H9 (cell line): ENCODE results near the gene TPBGL. TPM values are rescaled to one million over a fixed set of nuclear protein-coding genes. Genes with fewer than 3 reads are reported as not detected.

ENCODE experiments used
- DNase-seq: peaks from one replicate; pipeline ENCODE4 v3.0.0-alpha.2; 2017
- H2AFZ ChIP-seq: one replicate; pipeline ENCODE4 v1.6.1; 2013; ENCODE audit warnings: mild to moderate bottlenecking, low read length, control low read depth, moderate library complexity
- H2AK5ac ChIP-seq: 2 replicates; pipeline ENCODE4 v1.6.1; 2013; ENCODE audit warnings: low read length, control low read depth, mixed read lengths; ENCODE audit not compliant: insufficient read length
- H2BK120ac ChIP-seq: one replicate; pipeline ENCODE4 v1.6.1; 2013; ENCODE audit warnings: low read depth, mild to moderate bottlenecking, low read length, control low read depth, inconsistent platforms; ENCODE audit not compliant: poor library complexity, severe bottlenecking
- H2BK12ac ChIP-seq: 2 replicates; pipeline ENCODE4 v1.6.1; 2013; ENCODE audit warnings: low read length, control low read depth, mixed read lengths, low read depth; ENCODE audit not compliant: insufficient read length
- H2BK15ac ChIP-seq: 2 replicates; pipeline ENCODE4 v1.6.1; 2013; ENCODE audit warnings: low read depth, low read length, control low read depth
- H2BK20ac ChIP-seq: one replicate; pipeline ENCODE4 v1.6.1; 2013; ENCODE audit warnings: low read depth, mild to moderate bottlenecking, low read length, control low read depth, inconsistent platforms; ENCODE audit not compliant: poor library complexity, severe bottlenecking
- H2BK5ac ChIP-seq: 2 replicates; pipeline ENCODE4 v1.6.1; 2013; ENCODE audit warnings: low read length, control low read depth, mixed read lengths; ENCODE audit not compliant: insufficient read length
- H3K14ac ChIP-seq: 2 replicates; pipeline ENCODE4 v1.6.1; 2013; ENCODE audit warnings: low read length, control low read depth; ENCODE audit not compliant: insufficient read depth
- H3K18ac ChIP-seq: 2 replicates; pipeline ENCODE4 v1.6.1; 2013; ENCODE audit warnings: low read depth, mild to moderate bottlenecking, mixed read lengths, low read length, control low read depth; ENCODE audit not compliant: insufficient read length
- H3K23ac ChIP-seq: 2 replicates; pipeline ENCODE4 v1.6.1; 2013; ENCODE audit warnings: low read length, control low read depth, mixed read lengths, low read depth; ENCODE audit not compliant: insufficient read length
- H3K23me2 ChIP-seq: 2 replicates; pipeline ENCODE4 v1.6.1; 2013; ENCODE audit warnings: low read depth, mild to moderate bottlenecking, mixed read lengths, low read length, control low read depth; ENCODE audit not compliant: insufficient read length, poor library complexity, severe bottlenecking
- H3K27ac ChIP-seq: 2 replicates; pipeline ENCODE4 v1.5.1; 2013; ENCODE audit warnings: low read length, control low read depth, mixed read lengths, low read depth; ENCODE audit not compliant: insufficient read length
- H3K27me3 ChIP-seq: 2 replicates; pipeline ENCODE4 v1.6.1; 2013; ENCODE audit warnings: low read length, control low read depth, inconsistent platforms; ENCODE audit not compliant: insufficient read depth
- H3K4ac ChIP-seq: 2 replicates; pipeline ENCODE4 v1.6.1; 2013; ENCODE audit warnings: low read depth, mild to moderate bottlenecking, control low read depth, inconsistent platforms, low read length, moderate library complexity
- H3K4me1 ChIP-seq: 2 replicates; pipeline ENCODE4 v1.6.1; 2013; ENCODE audit warnings: low read length, control low read depth, inconsistent platforms; ENCODE audit not compliant: insufficient read depth
- H3K4me2 ChIP-seq: 2 replicates; pipeline ENCODE4 v1.6.1; 2013; ENCODE audit warnings: low read length, control low read depth, mixed read lengths; ENCODE audit not compliant: insufficient read length, insufficient read depth
- H3K56ac ChIP-seq: 2 replicates; pipeline ENCODE4 v1.6.1; 2013; ENCODE audit warnings: low read depth, mild to moderate bottlenecking, mixed read lengths, low read length, control low read depth; ENCODE audit not compliant: insufficient read length
- H3K79me1 ChIP-seq: 2 replicates; pipeline ENCODE4 v1.6.1; 2013; ENCODE audit warnings: low read depth, mild to moderate bottlenecking, moderate library complexity, low read length, control low read depth, inconsistent platforms; ENCODE audit not compliant: insufficient read depth, poor library complexity, severe bottlenecking
- H3K79me2 ChIP-seq: 2 replicates; pipeline ENCODE4 v1.6.1; 2013; ENCODE audit warnings: low read length, control low read depth, inconsistent platforms; ENCODE audit not compliant: insufficient read depth
- H3K9ac ChIP-seq: 2 replicates; pipeline ENCODE4 v1.6.1; 2013; ENCODE audit warnings: low read length, control low read depth, mixed read lengths; ENCODE audit not compliant: insufficient read length; ENCODE audit errors: extremely low read depth
- H3K9me3 ChIP-seq: one replicate; pipeline ENCODE4 v1.6.1; 2013; ENCODE audit warnings: low read depth, low read length, inconsistent platforms; ENCODE audit not compliant: control insufficient read depth
- H3T11ph ChIP-seq: one replicate; pipeline ENCODE4 v1.6.1; 2013; ENCODE audit warnings: mild to moderate bottlenecking, low read length, control low read depth, inconsistent platforms
- H4K20me1 ChIP-seq: one replicate; pipeline ENCODE4 v1.6.1; 2013; ENCODE audit not compliant: control insufficient read depth, insufficient read length, insufficient read depth
- H4K5ac ChIP-seq: 2 replicates; pipeline ENCODE4 v1.6.1; 2013; ENCODE audit warnings: low read depth, mild to moderate bottlenecking, mixed read lengths, low read length, control low read depth; ENCODE audit not compliant: insufficient read length
- H4K8ac ChIP-seq: replicated peaks from 2 replicates; pipeline ENCODE4 v1.6.1; 2013; ENCODE audit warnings: low read length, control low read depth, mixed read lengths, low read depth; ENCODE audit not compliant: insufficient read length
- H4K91ac ChIP-seq: 2 replicates; pipeline ENCODE4 v1.6.1; 2013; ENCODE audit warnings: low read depth, mild to moderate bottlenecking, moderate library complexity, mixed read lengths, low read length, control low read depth; ENCODE audit not compliant: insufficient read length
- H3K27ac Mint-ChIP-seq, 3 experiments: 2 replicates in 2 of 3; 3 replicates in 1 of 3; pipeline ENCODE4 v1.8.0; 2020 to 2021; ENCODE audit warnings: mixed read lengths in 3 of 3, mild to moderate bottlenecking in 1 of 3, moderate library complexity in 1 of 3
- H3K27me3 Mint-ChIP-seq: 2 replicates; pipeline ENCODE4 v1.8.0; 2021; ENCODE audit warnings: low read depth, mild to moderate bottlenecking, moderate library complexity, mixed read lengths
- H3K36me3 Mint-ChIP-seq, 3 experiments: 2 replicates in 2 of 3; 3 replicates in 1 of 3; pipeline ENCODE4 v1.8.0; 2020 to 2021; ENCODE audit warnings: low read depth in 3 of 3, mixed read lengths in 3 of 3; ENCODE audit not compliant: insufficient read depth in 1 of 3
- H3K4me1 Mint-ChIP-seq, 2 experiments: 2 replicates each; pipeline ENCODE4 v1.8.0; 2020; ENCODE audit warnings: mixed read lengths in 2 of 2
- H3K4me3 Mint-ChIP-seq, 2 experiments: 2 replicates in 1 of 2; 3 replicates in 1 of 2; pipeline ENCODE4 v1.8.0; 2020 to 2021; ENCODE audit warnings: mild to moderate bottlenecking in 2 of 2, mixed read lengths in 2 of 2, moderate library complexity in 1 of 2
- H3K9me3 Mint-ChIP-seq, 2 experiments: 2 replicates in 1 of 2; 3 replicates in 1 of 2; pipeline ENCODE4 v1.8.0; 2020; ENCODE audit warnings: mild to moderate bottlenecking in 2 of 2, mixed read lengths in 2 of 2, moderate library complexity in 1 of 2
- CTCF ChIP-seq: fragments of 200-600 bp; sonication (generic); conservative IDR thresholded peaks from 3 replicates; pipeline ENCODE4 v1.8.0; 2021; ENCODE audit warnings: antibody characterized with exemption, mild to moderate bottlenecking
- WGBS: extraction: QIAGEN DNeasy Blood & Tissue Kit; methylation state at CpG from one replicate; pipeline ENCODE4 v1.1.7; 2013; ENCODE audit warnings: missing lambda C conversion rate, low lambda C conversion rate, mixed read lengths; ENCODE audit not compliant: insufficient read length; ENCODE audit errors: extremely low coverage; 5-methylcytosine and 5-hydroxymethylcytosine counted together
- total RNA-seq: library from RNA; stranded (reverse); gene quantifications from 2 replicates; pipeline ENCODE4 v1.2.1, GENCODE V29; 2021

TPBGL gene
- total RNA-seq, 1 experiment from 2014 or later, result 0.61 TPM

- no peak overlapping the region for H2AK5ac ChIP-seq
- H3K9ac ChIP-seq, result no peak overlapping the region
- H3K9me3 Mint-ChIP-seq, result no peaks in the 10 kb centered on the region
- no peak overlapping the region for H2AFZ ChIP-seq
- no peak overlapping the region for H4K91ac ChIP-seq
- no peak overlapping the region for H2BK5ac ChIP-seq
- H3K56ac ChIP-seq, result no peak overlapping the region
- no peaks in the 10 kb centered on the region for H3K27me3 ChIP-seq
- no peak overlapping the region for H2BK12ac ChIP-seq
- H3T11ph ChIP-seq, result no peak overlapping the region
- no peak overlapping the region for H4K5ac ChIP-seq
- no peak overlapping the region for H3K27ac Mint-ChIP-seq
- H3K27ac ChIP-seq, result no peak overlapping the region
- H3K79me2 ChIP-seq, result no peaks in the 10 kb centered on the region
- no peak overlapping the region for H4K8ac ChIP-seq
- H3K4ac ChIP-seq, result no peak overlapping the region
- DNase-seq, result no peak
- no peaks in the 10 kb centered on the region for H3K23me2 ChIP-seq
- no peak overlapping the region for H2BK15ac ChIP-seq
- peaks cover 6% of the 10 kb centered on the region; the same call in 1 of the 2 replicates for H3K4me1 ChIP-seq
- no peak overlapping the region for H3K18ac ChIP-seq
- H2BK120ac ChIP-seq, result no peak overlapping the region
- no peak overlapping the region for H3K4me2 ChIP-seq
- H2BK20ac ChIP-seq, result no peak overlapping the region
- H3K27me3 Mint-ChIP-seq, result peaks cover 3% of the 10 kb centered on the region
- no peak overlapping the region for H3K14ac ChIP-seq
- H3K23ac ChIP-seq, result no peak overlapping the region
- no peaks in the 10 kb centered on the region; a peak in 1 of 7 replicates for H3K36me3 Mint-ChIP-seq
- WGBS, result no CpG with 5 or more reads among the region's 10 CpGs
- H4K20me1 ChIP-seq, result no peaks in the 10 kb centered on the region
- H3K79me1 ChIP-seq, result no peaks in the 10 kb centered on the region
- no peak overlapping the region for H3K4me3 Mint-ChIP-seq
- no peaks in the 10 kb centered on the region for H3K9me3 ChIP-seq
- peaks cover 25 to 28% of the 10 kb centered on the region in 2 experiments for H3K4me1 Mint-ChIP-seq
- no peak for TF ChIP-seq CTCF
These were observed 36.4 kb upstream of the TPBGL start for GRCh38 chr11:75204012-75204674.
